Hepatocyte (in vitro differentiated cells): Measurements from ENCODE around the gene SLC22A23. TPM values are rescaled to one million over a fixed set of nuclear protein-coding genes. Genes with fewer than 3 reads are reported as not detected.

ENCODE experiments used
- DNase-seq: peaks from one replicate; pipeline ENCODE4 v3.0.0-alpha.2; 2016; ENCODE audit warnings: low spot score
- H2AFZ ChIP-seq: fragments of 200-600 bp; sonication (generic); 2 replicates; pipeline ENCODE4 v1.6.0; 2016; ENCODE audit warnings: antibody characterized with exemption, mild to moderate bottlenecking
- H3K27ac ChIP-seq: fragments of 200-600 bp; sonication (generic); 2 replicates; pipeline ENCODE4 v1.5.1; 2016; ENCODE audit warnings: mild to moderate bottlenecking
- H3K27me3 ChIP-seq: fragments of 200-600 bp; sonication (generic); 2 replicates; pipeline ENCODE4 v1.6.1; 2016
- H3K36me3 ChIP-seq: fragments of 200-600 bp; sonication (generic); replicated peaks from 2 replicates; pipeline ENCODE4 v1.5.1; 2016; ENCODE audit warnings: low read depth; ENCODE audit not compliant: insufficient read depth
- H3K4me1 ChIP-seq: fragments of 200-600 bp; sonication (generic); 2 replicates; pipeline ENCODE4 v1.5.1; 2016; ENCODE audit warnings: mild to moderate bottlenecking, moderate library complexity; ENCODE audit not compliant: insufficient read depth
- H3K4me2 ChIP-seq: fragments of 200-600 bp; sonication (generic); 2 replicates; pipeline ENCODE4 v1.6.0; 2016
- H3K4me3 ChIP-seq: fragments of 200-600 bp; sonication (generic); 2 replicates; pipeline ENCODE4 v1.5.1; 2016; ENCODE audit warnings: mild to moderate bottlenecking
- H3K79me2 ChIP-seq: fragments of 200-600 bp; sonication (generic); 2 replicates; pipeline ENCODE4 v1.6.0; 2017; ENCODE audit warnings: mild to moderate bottlenecking
- H3K9me2 ChIP-seq: fragments of 200-600 bp; sonication (generic); replicated peaks from 2 replicates; pipeline ENCODE4 v1.6.0; 2017; ENCODE audit warnings: mild to moderate bottlenecking; ENCODE audit not compliant: insufficient read depth
- H3K9me3 ChIP-seq: fragments of 200-600 bp; sonication (generic); 2 replicates; pipeline ENCODE4 v1.5.1; 2016; ENCODE audit warnings: low read depth, mild to moderate bottlenecking
- H4K20me1 ChIP-seq: fragments of 200-600 bp; sonication (generic); 2 replicates; pipeline ENCODE4 v1.6.0; 2016; ENCODE audit warnings: mild to moderate bottlenecking; ENCODE audit not compliant: insufficient read depth, poor library complexity, severe bottlenecking
- EZH2 ChIP-seq: fragments of 200-600 bp; sonication (generic); IDR thresholded peaks from 2 replicates; pipeline ENCODE4 v1.6.1; 2016; ENCODE audit warnings: antibody characterized with exemption, mild to moderate bottlenecking, borderline replicate concordance
- EZH2phosphoT487 ChIP-seq: fragments of 200-600 bp; sonication (generic); IDR thresholded peaks from one replicate; pipeline ENCODE4 v1.6.1; 2018; ENCODE audit warnings: antibody characterized with exemption, mild to moderate bottlenecking, low read depth, moderate library complexity; ENCODE audit not compliant: unreplicated experiment, severe bottlenecking
- WGBS: methylation state at CpG from one replicate; pipeline ENCODE4 v1.1.6; 2016; ENCODE audit warnings: low lambda C conversion rate; ENCODE audit errors: missing lambda C conversion rate; 5-methylcytosine and 5-hydroxymethylcytosine counted together
- polyA plus RNA-seq: library from polyadenylated mRNA; unstranded; fragments of >200 nt; fragmentation: Nextera tagmentation; extraction: Ambion mirVana; gene quantifications from 2 replicates; pipeline ENCODE4 v1.2.1, GENCODE V29; 2016
- total RNA-seq: library from RNA; depleted of rRNA; stranded (reverse); fragments of >200 nt; gene quantifications from 2 replicates; pipeline ENCODE4 v1.2.3, GENCODE V29; 2014
- TF ChIP-seq, protein P1 (sequence below): fragments of 200-600 bp; sonication (generic); IDR thresholded peaks from 2 replicates; pipeline ENCODE4 v1.5.1; 2016; ENCODE audit warnings: antibody characterized with exemption, mild to moderate bottlenecking; ENCODE audit not compliant: poor library complexity

SLC22A23 gene
- total and polyA plus RNA-seq, 2 experiments from 2014 or later = 14.3 to 14.8 TPM

DNA sequence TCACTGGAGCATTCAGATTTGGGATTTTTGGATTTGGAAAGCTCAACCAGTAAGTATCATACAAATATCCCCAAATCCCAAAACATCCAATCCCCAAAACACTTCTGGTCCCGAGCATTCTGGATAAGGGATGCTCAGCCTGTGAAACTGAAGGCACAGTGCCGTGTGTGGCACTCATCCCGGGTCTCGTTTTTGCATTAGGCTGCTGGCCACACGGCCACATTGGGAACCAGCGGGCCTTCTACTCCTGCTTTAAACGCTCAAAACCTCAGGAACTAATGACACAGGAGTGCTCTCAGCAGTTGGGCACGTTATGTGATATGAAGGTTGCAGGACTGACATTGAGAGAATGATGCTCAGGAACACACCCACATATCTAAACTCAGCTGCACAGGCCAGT is 162.5 kb downstream of the SLC22A23 start:
- Histone ChIP-seq H2AFZ (no peak overlapping the region), H3K4me3 (no peak overlapping the region), H3K36me3 (no peaks in the 10 kb centered on the region), H4K20me1 (no peaks in the 10 kb centered on the region), H3K27ac (no peak overlapping the region), H3K9me2 (no peaks in the 10 kb centered on the region), H3K4me2 (no peak overlapping the region), H3K4me1 (no peaks in the 10 kb centered on the region), H3K9me3 (no peaks in the 10 kb centered on the region), H3K27me3 (no peaks in the 10 kb centered on the region), H3K79me2 (no peaks in the 10 kb centered on the region)
- TF ChIP-seq EZH2phosphoT487 (no peak), EZH2 (no peak)
- TF ChIP-seq, protein P1, sequence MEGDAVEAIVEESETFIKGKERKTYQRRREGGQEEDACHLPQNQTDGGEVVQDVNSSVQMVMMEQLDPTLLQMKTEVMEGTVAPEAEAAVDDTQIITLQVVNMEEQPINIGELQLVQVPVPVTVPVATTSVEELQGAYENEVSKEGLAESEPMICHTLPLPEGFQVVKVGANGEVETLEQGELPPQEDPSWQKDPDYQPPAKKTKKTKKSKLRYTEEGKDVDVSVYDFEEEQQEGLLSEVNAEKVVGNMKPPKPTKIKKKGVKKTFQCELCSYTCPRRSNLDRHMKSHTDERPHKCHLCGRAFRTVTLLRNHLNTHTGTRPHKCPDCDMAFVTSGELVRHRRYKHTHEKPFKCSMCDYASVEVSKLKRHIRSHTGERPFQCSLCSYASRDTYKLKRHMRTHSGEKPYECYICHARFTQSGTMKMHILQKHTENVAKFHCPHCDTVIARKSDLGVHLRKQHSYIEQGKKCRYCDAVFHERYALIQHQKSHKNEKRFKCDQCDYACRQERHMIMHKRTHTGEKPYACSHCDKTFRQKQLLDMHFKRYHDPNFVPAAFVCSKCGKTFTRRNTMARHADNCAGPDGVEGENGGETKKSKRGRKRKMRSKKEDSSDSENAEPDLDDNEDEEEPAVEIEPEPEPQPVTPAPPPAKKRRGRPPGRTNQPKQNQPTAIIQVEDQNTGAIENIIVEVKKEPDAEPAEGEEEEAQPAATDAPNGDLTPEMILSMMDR = no peak
- DNase-seq = no peak
- 94% methylated on average over 8 of the region's 8 CpGs for WGBS

DNA sequence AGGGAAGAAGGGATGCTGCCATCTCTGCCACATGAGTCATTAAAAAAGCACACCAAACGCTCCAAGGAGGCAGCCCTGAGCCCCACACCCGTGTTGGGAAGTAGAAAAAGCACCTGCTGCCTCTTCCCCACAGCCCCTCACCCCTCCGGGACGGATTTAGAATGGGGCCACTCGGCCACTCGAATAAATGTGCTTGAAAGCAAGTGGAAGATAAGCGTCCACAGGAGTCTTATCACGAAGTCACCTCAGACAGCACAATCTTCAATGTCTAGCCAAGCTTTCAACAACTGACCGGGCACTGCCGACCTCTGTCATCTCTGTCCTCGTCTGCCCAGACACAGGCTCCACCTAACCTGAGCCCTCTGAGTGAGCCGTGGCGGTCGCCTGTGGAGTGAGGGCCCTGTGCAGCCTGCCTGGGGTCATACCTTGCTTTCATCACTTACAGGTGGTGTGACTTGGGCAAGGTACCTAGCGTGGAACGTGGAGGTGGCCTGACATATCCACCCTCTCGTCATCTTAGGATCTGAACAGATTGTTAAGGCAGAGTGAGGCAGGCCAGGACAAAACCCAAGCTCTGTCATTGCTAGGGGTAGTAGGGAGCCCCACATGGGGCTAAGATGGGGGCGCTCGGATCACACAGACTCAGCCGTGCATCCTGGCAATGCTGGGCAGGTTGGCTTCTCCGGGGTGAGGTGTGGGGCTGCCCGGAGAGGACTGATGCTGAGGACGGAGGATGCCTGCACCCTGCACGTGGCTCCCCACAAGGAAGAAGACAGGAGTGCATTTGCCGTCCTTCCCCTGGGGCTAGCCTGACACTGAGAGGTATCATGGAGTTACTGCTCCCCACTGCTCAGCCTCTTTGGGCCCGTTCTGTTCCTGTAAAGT is 163.3 kb downstream of the SLC22A23 start:
- no peak overlapping the region for H2AFZ ChIP-seq
- H3K27ac ChIP-seq = no peak overlapping the region
- H3K4me1 ChIP-seq = no peaks in the 10 kb centered on the region
- DNase-seq = no peak
- H3K9me2 ChIP-seq = no peaks in the 10 kb centered on the region
- no peak overlapping the region for H3K4me2 ChIP-seq
- H3K4me3 ChIP-seq = no peak overlapping the region
- TF ChIP-seq, protein P1 = no peak
- TF ChIP-seq EZH2 = no peak
- no peak for TF ChIP-seq EZH2phosphoT487
- no peaks in the 10 kb centered on the region for H4K20me1 ChIP-seq
- 88% methylated on average over 25 of the region's 26 CpGs for WGBS
- H3K27me3 ChIP-seq = no peaks in the 10 kb centered on the region
- no peaks in the 10 kb centered on the region for H3K36me3 ChIP-seq
- H3K79me2 ChIP-seq = no peaks in the 10 kb centered on the region
- no peaks in the 10 kb centered on the region for H3K9me3 ChIP-seq

DNA sequence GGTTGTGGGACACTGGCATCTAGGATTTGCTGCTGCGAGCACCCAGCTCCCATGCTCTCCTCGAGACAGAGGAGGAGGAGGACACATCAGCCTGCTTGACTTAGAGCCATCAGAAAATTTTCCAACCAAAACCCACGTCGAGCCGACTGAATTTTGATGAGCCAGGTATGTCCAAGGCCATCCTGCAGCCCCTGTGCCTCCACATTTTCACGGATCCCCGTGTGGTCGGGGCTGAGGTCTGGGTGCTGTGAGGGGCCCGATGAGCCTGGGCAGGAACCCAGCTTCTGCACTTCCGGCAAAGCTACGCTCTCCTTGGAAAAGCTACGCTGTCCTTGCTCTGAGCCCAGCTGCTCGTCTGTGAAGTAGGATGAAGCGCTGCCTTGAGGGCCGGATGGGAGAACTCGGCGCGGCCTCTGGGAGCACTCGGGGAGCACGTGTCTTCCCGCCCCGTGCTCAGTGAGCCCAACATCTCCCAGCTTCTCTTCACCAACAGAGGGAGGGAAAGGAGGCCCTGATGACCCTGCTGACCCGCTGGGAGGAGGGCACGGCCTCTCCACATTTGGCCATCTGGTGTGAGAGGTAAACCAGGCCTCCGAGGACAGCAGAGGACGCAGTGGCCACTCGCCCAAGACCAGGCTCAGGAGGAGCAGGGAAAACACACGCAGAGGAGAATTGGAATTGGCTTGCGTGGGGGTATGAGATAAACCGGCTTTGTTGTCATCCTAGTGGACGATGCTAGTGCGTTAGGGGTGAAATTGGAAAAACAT is 164.2 kb downstream of the SLC22A23 start:
- Histone ChIP-seq H3K36me3 (no peaks in the 10 kb centered on the region), H3K9me2 (no peaks in the 10 kb centered on the region)

More for the DNA sequence above, 164.2 kb downstream of the SLC22A23 start:
- no peaks in the 10 kb centered on the region for H3K27me3 ChIP-seq
- H3K27ac ChIP-seq = no peak overlapping the region
- TF ChIP-seq, protein P1 = no peak
- TF ChIP-seq EZH2 (no peak), EZH2phosphoT487 (no peak)
- no peaks in the 10 kb centered on the region for H4K20me1 ChIP-seq
- H3K4me3 ChIP-seq = no peak overlapping the region
- no peak for DNase-seq
- no peaks in the 10 kb centered on the region for H3K79me2 ChIP-seq
- whole genome bisulfite sequencing = 93% methylated on average over 32 of the region's 32 CpGs
- H3K4me2 ChIP-seq = no peak overlapping the region
- H2AFZ ChIP-seq = no peak overlapping the region
- H3K9me3 ChIP-seq = no peaks in the 10 kb centered on the region
- H3K4me1 ChIP-seq = no peaks in the 10 kb centered on the region
